NCI-H1048 (cell line): Measurements from ENCODE around the gene FAM181A.

Experiments used
- DNase-seq: peaks from one replicate; lab custom pipeline; 2025; lab: John Stamatoyannopoulos, UW

FAM181A gene

GRCh38 chr14:93978735-93979134 is 51.6 kb downstream of the FAM181A start:
- no peak for DNase-seq
